ENCODE measurements around the gene ZNF771.

DNA sequence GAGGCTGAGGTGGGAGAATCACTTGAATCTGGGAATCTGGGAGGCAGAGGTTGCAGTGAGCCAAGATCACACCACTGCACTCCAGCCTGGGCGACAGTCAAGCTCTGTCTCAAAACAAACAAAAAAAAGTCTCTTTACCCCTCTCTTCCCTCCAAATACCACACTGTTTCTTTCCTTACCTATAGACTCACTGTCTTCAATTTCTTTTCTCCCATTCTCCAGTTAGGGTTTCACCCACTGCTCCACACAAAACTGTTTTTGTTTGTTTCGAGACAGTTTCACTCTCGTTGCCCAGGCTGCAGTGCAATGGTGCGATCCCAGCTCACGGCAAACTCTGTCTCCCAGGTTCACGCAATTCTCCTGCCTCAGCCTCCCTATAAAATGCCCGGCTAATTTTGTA is 46.2 kb upstream of the ZNF771 start:
- TF ChIP-seq, protein P1, sequence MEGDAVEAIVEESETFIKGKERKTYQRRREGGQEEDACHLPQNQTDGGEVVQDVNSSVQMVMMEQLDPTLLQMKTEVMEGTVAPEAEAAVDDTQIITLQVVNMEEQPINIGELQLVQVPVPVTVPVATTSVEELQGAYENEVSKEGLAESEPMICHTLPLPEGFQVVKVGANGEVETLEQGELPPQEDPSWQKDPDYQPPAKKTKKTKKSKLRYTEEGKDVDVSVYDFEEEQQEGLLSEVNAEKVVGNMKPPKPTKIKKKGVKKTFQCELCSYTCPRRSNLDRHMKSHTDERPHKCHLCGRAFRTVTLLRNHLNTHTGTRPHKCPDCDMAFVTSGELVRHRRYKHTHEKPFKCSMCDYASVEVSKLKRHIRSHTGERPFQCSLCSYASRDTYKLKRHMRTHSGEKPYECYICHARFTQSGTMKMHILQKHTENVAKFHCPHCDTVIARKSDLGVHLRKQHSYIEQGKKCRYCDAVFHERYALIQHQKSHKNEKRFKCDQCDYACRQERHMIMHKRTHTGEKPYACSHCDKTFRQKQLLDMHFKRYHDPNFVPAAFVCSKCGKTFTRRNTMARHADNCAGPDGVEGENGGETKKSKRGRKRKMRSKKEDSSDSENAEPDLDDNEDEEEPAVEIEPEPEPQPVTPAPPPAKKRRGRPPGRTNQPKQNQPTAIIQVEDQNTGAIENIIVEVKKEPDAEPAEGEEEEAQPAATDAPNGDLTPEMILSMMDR (IDR thresholded peaks at IDR 0.05): no peak
- no peak for TF ChIP-seq POLR2A (IDR thresholded peaks at IDR 0.05)
- TF ChIP-seq POLR2AphosphoS5 (IDR thresholded peaks at IDR 0.05): no peak
